Karpas-422 (cell line): Measurements from ENCODE around the gene HIGD1B. TPM values are rescaled to one million over a fixed set of nuclear protein-coding genes. Genes with fewer than 3 reads are reported as not detected.
"Not testable (repeated sequence)": the region's sequence is repeated elsewhere in the genome, so short reads cannot be mapped to it uniquely, and the experiment has no call there.

Experiments
- DNase-seq: peaks from one replicate; pipeline ENCODE4 v3.0.0-alpha.2; 2015
- H2AFZ ChIP-seq: fragments of 200-600 bp; sonication (generic); 2 replicates; pipeline ENCODE4 v1.6.1; 2014; ENCODE audit warnings: antibody characterized with exemption, low read length, mixed read lengths
- H3K27ac ChIP-seq: fragments of 200-600 bp; sonication (generic); 2 replicates; pipeline ENCODE4 v1.5.1; 2014; ENCODE audit warnings: mild to moderate bottlenecking, low read length, moderate library complexity
- H3K27me3 ChIP-seq: fragments of 200-600 bp; sonication (generic); 2 replicates; pipeline ENCODE4 v1.6.1; 2014; ENCODE audit warnings: low read length, mixed read lengths
- H3K36me3 ChIP-seq: fragments of 200-600 bp; sonication (generic); 2 replicates; pipeline ENCODE4 v1.6.1; 2014; ENCODE audit warnings: low read length, mixed read lengths; ENCODE audit not compliant: insufficient read depth
- H3K4me1 ChIP-seq: fragments of 200-600 bp; sonication (generic); 2 replicates; pipeline ENCODE4 v1.6.1; 2014; ENCODE audit warnings: mild to moderate bottlenecking, low read length, mixed read lengths
- H3K4me2 ChIP-seq: fragments of 200-600 bp; sonication (generic); 2 replicates; pipeline ENCODE4 v1.6.1; 2014; ENCODE audit warnings: low read length, low read depth, mild to moderate bottlenecking; ENCODE audit not compliant: poor library complexity, severe bottlenecking
- H3K4me3 ChIP-seq: fragments of 200-600 bp; sonication (generic); 2 replicates; pipeline ENCODE4 v1.5.1; 2014; ENCODE audit warnings: mild to moderate bottlenecking, antibody characterized with exemption, low read length, mixed read lengths
- H3K79me2 ChIP-seq: fragments of 200-600 bp; sonication (generic); 2 replicates; pipeline ENCODE4 v1.6.1; 2014; ENCODE audit warnings: mild to moderate bottlenecking, low read length, mixed read lengths
- H3K9ac ChIP-seq: fragments of 200-600 bp; sonication (generic); 2 replicates; pipeline ENCODE4 v1.6.0; 2014; ENCODE audit warnings: low read length
- H3K9me2 ChIP-seq: fragments of 200-600 bp; sonication (generic), shearing (Covaris generic); replicated peaks from 2 replicates; pipeline ENCODE4 v1.6.0; 2014; ENCODE audit warnings: mild to moderate bottlenecking, low read length, moderate library complexity; ENCODE audit not compliant: insufficient read depth
- H3K9me3 ChIP-seq: fragments of 300-700, 200-600 bp; sonication (generic); 2 replicates; pipeline ENCODE4 v1.6.1; 2014; ENCODE audit warnings: low read length, mixed read lengths
- H4K20me1 ChIP-seq: fragments of 200-600 bp; sonication (generic); 2 replicates; pipeline ENCODE4 v1.6.1; 2014; ENCODE audit warnings: mild to moderate bottlenecking, antibody characterized with exemption, low read length, low read depth; ENCODE audit not compliant: insufficient read depth
- total RNA-seq: library from RNA; depleted of rRNA; stranded (reverse); fragments of >200 nt; shearing (Covaris generic); gene quantifications from 2 replicates; pipeline ENCODE4 v1.2.3, GENCODE V29; 2014; ENCODE audit warnings: low replicate concordance

Gene HIGD1B
- total RNA-seq, 1 experiment from 2014 or later = not detected

GRCh38 chr17:44812263-44812662 is 35.4 kb upstream of the HIGD1B start:
- no peaks in the 10 kb centered on the region for H3K27me3 ChIP-seq
- no peak overlapping the region for H3K9ac ChIP-seq
- H3K9me3 ChIP-seq = no peaks in the 10 kb centered on the region
- no peak overlapping the region for H2AFZ ChIP-seq
- H3K27ac ChIP-seq = no peak overlapping the region
- no peaks in the 10 kb centered on the region for H3K9me2 ChIP-seq
- H3K4me1 ChIP-seq = no peaks in the 10 kb centered on the region
- H3K36me3 ChIP-seq = no peaks in the 10 kb centered on the region
- no peaks in the 10 kb centered on the region for H3K79me2 ChIP-seq
- no peak for DNase-seq
- H3K4me3 ChIP-seq = no peak overlapping the region
- H4K20me1 ChIP-seq = no peaks in the 10 kb centered on the region
- no peak overlapping the region for H3K4me2 ChIP-seq

- not testable (repeated sequence) for H3K27ac ChIP-seq, H2AFZ ChIP-seq, H3K36me3 ChIP-seq, H3K9ac ChIP-seq, H3K4me2 ChIP-seq, H3K4me1 ChIP-seq, H4K20me1 ChIP-seq, DNase-seq, H3K9me3 ChIP-seq, H3K9me2 ChIP-seq, H3K27me3 ChIP-seq, H3K4me3 ChIP-seq, H3K79me2 ChIP-seq
Observed at GRCh38 chr17:44818508-44818907, 29.2 kb upstream of the HIGD1B start.

GRCh38 chr17:44820631-44821212 is 27.0 kb upstream of the HIGD1B start:
- H3K4me3 ChIP-seq = no peak overlapping the region
- no peaks in the 10 kb centered on the region for H3K27me3 ChIP-seq
- no peaks in the 10 kb centered on the region for H4K20me1 ChIP-seq
- no peaks in the 10 kb centered on the region for H3K79me2 ChIP-seq
- H3K9me3 ChIP-seq = no peaks in the 10 kb centered on the region
- no peaks in the 10 kb centered on the region for H3K4me1 ChIP-seq
- H2AFZ ChIP-seq = no peak overlapping the region
- no peak overlapping the region for H3K4me2 ChIP-seq
- no peak overlapping the region for H3K27ac ChIP-seq
- H3K9me2 ChIP-seq = no peaks in the 10 kb centered on the region
- no peaks in the 10 kb centered on the region for H3K36me3 ChIP-seq
- no peak overlapping the region for H3K9ac ChIP-seq
- no peak for DNase-seq

- not testable (repeated sequence) for H3K4me1 ChIP-seq, H3K9ac ChIP-seq, H3K36me3 ChIP-seq, H3K27me3 ChIP-seq, DNase-seq, H3K4me3 ChIP-seq, H4K20me1 ChIP-seq, H3K4me2 ChIP-seq, H3K9me2 ChIP-seq, H3K9me3 ChIP-seq, H2AFZ ChIP-seq, H3K27ac ChIP-seq, H3K79me2 ChIP-seq
Observed at GRCh38 chr17:44825236-44825635, 22.4 kb upstream of the HIGD1B start.

GRCh38 chr17:44826123-44826790 is 21.4 kb upstream of the HIGD1B start:
- H3K9me2 ChIP-seq = no peaks in the 10 kb centered on the region
- no peak overlapping the region for H3K4me3 ChIP-seq
- H3K36me3 ChIP-seq = no peaks in the 10 kb centered on the region
- H4K20me1 ChIP-seq = no peaks in the 10 kb centered on the region
- H2AFZ ChIP-seq = no peak overlapping the region
- H3K4me2 ChIP-seq = no peak overlapping the region
- no peaks in the 10 kb centered on the region for H3K79me2 ChIP-seq
- H3K27me3 ChIP-seq = no peaks in the 10 kb centered on the region
- no peak overlapping the region for H3K9ac ChIP-seq
- no peak overlapping the region for H3K27ac ChIP-seq
- H3K4me1 ChIP-seq = no peaks in the 10 kb centered on the region
- no peak for DNase-seq
- no peaks in the 10 kb centered on the region for H3K9me3 ChIP-seq

- Histone ChIP-seq H4K20me1 (no peaks in the 10 kb centered on the region), H2AFZ (no peak overlapping the region), H3K27me3 (no peaks in the 10 kb centered on the region), H3K9me3 (no peaks in the 10 kb centered on the region), H3K4me2 (no peak overlapping the region), H3K27ac (no peak overlapping the region), H3K9me2 (no peaks in the 10 kb centered on the region), H3K9ac (no peak overlapping the region), H3K4me3 (no peak overlapping the region), H3K79me2 (no peaks in the 10 kb centered on the region), H3K36me3 (no peaks in the 10 kb centered on the region), H3K4me1 (no peaks in the 10 kb centered on the region)
- no peak for DNase-seq
Observed at GRCh38 chr17:44827863-44828262, 19.8 kb upstream of the HIGD1B start.

GRCh38 chr17:44828919-44829522 is 18.7 kb upstream of the HIGD1B start:
- Histone ChIP-seq H3K4me3 (no peak overlapping the region), H4K20me1 (no peaks in the 10 kb centered on the region), H2AFZ (no peak overlapping the region), H3K4me1 (no peaks in the 10 kb centered on the region), H3K27ac (no peak overlapping the region), H3K27me3 (no peaks in the 10 kb centered on the region), H3K79me2 (no peaks in the 10 kb centered on the region), H3K36me3 (no peaks in the 10 kb centered on the region), H3K9me3 (no peaks in the 10 kb centered on the region), H3K9ac (no peak overlapping the region), H3K4me2 (no peak overlapping the region), H3K9me2 (no peaks in the 10 kb centered on the region)
- DNase-seq = no peak

- Histone ChIP-seq H3K9me2 (no peaks in the 10 kb centered on the region), H3K27ac (no peak within 1 kb of the TSS), H3K9me3 (no peaks in the 10 kb centered on the region), H3K79me2 (no peaks in the 10 kb centered on the region), H3K36me3 (no peaks in the 10 kb centered on the region), H3K27me3 (no peaks in the 10 kb centered on the region), H3K9ac (no peak within 1 kb of the TSS), H4K20me1 (no peaks in the 10 kb centered on the region), H3K4me3 (no peak within 1 kb of the TSS), H3K4me2 (no peak within 1 kb of the TSS), H2AFZ (no peak within 1 kb of the TSS), H3K4me1 (no peaks in the 10 kb centered on the region)
- DNase-seq = no peak
Observed at GRCh38 chr17:44829523-44830358, 17.9 kb upstream of the HIGD1B start, which contains the start of gene GJC1. Gene GJC1 (minus strand): TSS chr17:44830287. CDS start chr17:44805817, 24,470 bp downstream.
